Measurements from ENCODE around the gene DIAPH3.

The DIAPH3 gene

DNA sequence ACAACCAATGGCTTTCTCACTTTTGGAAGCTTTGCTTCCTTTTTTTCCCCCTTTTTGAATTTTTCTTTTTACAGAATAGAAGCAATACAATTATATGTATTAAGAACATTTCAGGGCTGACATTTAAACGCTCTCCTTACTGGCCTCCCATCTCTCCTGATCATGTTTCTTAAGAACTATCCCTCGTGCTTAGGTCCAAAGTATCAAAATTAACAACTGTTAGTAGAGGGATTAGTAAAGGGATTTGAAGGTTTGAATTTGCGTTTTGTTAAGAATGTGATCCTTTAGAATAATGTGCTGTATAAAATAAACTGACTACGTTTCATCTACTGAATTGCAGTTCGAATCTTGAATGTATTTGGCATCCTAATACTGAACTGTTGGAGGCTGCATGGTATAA, 424.8 kb downstream of the DIAPH3 start:
- in situ Hi-C loops (cut with MboI; ENCODE audit: low sequenced_read_pairs): no loop called here

DNA sequence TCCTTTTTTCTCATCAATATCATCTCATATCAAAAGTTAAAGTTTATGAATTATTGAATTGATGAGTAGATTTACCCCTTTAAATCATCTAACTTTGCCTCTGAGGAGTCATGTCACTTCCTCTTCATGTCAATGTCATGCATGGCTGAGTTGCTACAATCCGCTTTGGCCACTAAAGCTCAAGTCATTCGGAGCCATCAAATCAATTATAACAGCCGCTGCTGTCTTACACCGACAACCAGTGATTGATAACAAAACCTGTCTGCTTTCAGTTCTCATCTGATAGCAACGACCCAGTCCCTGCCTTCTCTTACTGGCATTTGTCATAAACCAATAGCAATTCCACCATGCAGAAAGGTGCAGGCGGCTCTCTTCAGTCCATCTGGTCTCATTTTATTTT, 429.3 kb downstream of the DIAPH3 start:
- in situ Hi-C loops (cut with MboI; ENCODE audit: low sequenced_read_pairs): no loop called here

DNA sequence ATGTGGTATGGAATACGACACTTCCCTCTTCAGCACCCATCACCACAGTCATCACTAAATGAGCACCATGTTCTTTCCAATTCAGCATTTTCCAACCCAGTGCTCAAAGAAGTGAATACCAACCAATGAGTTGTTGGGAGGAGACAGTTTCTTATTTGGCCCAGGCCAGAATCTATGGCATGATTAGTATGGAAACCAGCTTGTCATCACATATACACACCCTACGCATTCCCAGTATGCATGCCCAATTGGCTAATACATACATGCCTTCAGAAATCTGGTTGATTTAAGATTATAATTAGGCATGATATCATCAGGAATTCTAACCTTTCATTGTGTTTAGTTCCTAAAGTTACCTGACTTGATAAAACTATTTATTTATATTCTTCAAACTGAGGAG, 430.0 kb downstream of the DIAPH3 start:
- in situ Hi-C loops (cut with MboI; ENCODE audit: low sequenced_read_pairs): no loop called here

DNA sequence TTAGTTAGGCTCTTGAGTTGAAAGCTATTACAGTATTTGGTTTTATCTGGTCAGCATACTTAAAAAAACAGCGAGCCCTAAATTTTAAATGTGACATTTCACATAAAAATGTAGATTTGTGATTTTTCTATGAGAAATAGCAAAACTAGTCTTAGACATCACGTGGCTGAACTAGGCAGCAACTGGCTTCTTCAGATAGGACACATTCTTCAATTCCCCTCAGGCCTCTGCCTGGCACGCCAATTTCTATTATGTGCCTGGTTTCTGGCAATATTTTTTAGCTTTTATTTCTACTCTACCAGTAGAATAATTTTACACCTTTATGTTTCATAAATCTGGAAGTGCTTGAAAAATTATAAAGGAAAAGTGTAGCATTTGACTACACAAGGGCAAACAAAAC, 433.7 kb downstream of the DIAPH3 start:
- in situ Hi-C loops (cut with MboI; ENCODE audit: low sequenced_read_pairs): no loop called here

DNA sequence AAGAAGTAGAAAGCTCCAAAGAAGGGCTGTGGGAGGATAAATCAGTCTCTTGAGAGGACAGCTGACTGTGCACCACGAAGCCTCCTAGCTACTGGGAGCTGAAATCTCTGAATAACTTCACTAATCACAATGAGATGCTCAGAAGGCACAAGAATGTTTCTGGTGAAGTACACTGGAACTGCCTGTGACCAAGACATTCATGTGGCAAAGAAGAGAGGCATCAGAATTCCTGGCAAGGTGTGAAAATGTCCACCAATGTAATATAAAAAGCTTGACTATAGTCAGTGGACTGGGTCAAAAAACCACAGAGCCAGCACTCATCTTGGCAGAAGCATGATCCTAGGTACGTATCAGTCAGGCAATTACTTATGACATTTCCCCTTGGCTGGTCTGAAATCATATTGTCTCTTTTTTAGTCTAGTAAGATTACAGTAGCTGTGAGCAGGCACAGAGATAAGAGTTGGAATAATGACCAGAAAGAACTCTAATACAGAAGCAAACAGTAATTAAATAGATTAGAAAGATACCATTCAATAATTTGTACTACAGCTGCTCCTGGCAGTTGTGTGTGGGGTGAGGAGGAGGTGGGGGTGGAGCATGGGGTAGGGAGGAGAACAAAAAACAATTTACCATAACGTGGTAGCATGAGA, 434.7 kb downstream of the DIAPH3 start:
- in situ Hi-C loops (cut with MboI; ENCODE audit: low sequenced_read_pairs): no loop called here

DNA sequence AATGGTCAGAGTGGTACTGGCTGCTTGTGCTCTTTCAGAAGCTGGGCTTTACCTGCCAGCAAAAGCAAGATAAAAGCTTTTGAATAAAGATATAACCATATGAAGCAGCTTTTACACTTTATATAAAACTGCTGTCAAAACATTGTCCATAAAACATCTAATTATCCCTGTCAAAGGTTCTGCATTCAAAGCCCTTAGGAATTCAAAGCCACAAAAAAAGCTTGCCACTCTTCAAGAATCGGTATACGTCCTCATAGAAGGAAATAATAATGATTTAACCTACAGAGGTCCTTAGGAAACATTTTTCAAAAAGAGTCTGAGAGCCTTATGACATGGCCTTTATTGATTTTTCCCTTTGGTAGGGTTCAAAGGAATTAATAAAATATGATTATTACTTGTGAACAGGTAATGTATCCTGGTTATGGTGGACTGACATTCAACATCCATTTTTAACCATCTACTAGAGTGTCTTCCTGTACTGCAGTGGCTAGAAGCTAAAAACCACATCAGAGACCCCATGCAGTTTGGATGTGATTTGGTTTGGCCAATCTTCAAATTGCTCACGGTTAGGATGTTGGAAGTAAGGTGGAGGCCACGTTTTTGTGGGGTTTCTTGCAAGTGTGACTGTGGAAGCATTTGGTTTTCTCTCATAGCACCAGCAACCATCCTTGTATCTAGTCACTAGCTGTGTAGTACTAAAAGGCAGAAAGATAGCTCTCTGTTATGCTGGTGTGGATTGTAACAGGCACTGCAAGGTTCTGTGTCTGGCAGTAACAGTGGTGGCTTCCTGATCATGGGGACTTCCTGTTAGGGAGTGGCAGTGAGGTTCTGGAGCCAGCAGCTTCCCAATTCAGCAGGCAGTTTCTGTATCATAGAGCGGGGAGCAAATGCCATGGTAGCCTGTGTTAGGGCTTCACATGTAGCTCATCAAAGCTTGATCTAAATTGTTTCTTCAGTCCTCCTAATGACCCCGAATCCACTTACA, 441.5 kb downstream of the DIAPH3 start:
- in situ Hi-C loops (cut with MboI; ENCODE audit: low sequenced_read_pairs): no loop called here

DNA sequence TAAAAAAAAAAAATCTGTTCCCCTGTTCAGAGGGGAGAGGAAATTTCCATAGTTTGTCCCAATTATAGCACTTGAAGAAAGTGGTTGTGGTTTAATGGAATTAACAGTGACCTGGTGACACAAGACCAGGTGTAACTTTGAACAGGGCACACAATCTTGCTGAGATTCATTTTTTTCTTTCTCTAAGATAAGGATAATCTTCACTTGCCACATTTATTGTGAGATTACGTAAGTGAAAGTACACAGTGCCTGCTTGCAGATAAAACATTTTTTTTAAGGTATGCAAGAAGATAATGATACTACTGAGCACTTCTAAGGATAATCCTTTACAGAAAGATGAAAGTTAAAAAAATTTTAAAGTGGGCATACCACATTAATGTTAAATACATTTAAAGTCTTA, 448.1 kb downstream of the DIAPH3 start:
- in situ Hi-C loops (cut with MboI; ENCODE audit: low sequenced_read_pairs): no loop called here

DNA sequence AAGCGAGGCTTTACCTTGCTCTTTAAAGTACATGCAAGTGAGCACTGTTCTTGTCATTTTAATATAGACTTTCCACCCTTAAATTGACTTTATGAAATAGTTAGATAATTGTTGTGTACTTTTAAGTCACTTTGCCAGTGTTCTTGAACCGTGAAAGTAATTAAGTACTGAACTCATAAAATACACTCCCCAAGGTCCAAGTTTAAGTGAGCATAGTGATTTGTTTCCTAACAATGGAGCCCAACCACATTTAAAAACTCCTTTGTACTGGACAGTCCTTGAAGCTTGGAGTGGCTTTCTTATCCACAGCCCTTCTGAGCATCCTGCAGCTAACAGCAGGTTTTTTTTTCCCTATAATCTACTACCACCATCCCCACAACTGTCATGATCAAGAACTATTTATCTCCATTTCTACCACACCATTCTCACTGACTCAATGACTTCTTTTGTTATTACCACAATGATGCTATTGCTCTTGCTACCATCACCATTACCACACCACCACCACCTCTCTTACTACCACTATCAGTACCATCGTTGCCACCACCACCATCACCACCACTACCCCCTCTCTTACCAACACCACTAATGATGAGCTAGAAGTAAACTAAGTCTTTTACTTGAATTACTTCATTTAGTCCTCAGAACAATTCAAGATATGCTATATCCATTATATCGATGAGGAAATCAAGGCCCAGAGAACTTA, 452.6 kb downstream of the DIAPH3 start:
- in situ Hi-C loops (cut with MboI; ENCODE audit: low sequenced_read_pairs): no loop called here

DNA sequence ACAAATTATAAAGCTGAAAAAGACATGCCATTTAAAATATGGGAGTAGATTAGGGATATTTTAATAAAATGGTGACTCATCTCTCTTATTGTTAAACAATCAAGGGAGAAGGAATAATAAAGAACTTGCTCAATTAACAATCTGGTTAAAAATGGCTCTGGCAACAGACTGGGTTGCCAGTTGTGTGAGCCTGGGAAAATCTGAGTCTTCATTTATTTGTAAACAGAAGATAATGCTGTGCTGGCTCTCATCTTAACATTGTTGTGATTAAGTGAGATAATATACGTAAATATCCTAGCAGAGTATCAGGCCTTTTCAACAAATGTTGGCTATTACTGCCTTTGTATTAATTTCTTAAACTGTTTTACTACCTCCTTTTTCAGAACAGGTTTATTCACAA, 453.3 kb downstream of the DIAPH3 start:
- in situ Hi-C loops (cut with MboI; ENCODE audit: low sequenced_read_pairs): no loop called here

DNA sequence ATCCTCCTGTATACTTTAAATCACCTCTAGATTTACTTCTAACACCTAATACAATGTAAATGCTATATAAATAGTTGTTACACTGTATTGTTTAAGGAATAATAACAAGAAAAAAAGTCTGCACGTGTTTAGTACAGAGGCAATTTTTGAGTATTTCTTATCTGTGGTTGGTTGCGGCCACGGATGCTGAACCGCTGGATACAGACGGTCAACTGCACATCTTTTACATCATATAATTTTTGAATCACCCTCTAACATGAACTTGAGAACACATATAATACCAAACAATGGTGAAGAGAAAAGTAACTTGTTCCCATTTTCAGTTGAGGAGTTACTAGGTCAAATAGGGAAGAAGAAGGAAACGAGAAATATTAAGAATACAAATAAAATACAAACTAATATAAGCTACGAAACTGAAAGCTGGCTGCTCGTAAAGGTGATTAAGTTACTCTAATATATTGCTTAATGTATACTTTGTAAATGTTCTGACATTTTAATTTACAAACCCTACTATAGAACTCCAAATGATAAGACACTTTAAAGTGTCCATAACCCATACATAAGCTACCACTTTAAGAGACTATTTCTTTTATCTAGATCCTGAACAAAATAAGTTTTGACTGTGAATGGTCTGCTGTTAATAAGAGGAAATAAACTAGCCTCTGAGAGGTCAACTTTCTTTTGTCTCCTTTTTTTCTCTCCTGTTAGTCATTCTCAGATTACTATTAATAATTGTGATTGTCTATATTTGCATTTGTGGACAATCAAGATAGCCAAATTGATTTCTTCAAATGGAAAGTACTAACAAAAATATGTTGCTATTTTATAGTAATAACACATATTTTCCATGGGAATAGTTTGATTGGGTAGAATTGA, 457.4 kb downstream of the DIAPH3 start:
- in situ Hi-C loops (cut with MboI; ENCODE audit: low sequenced_read_pairs): no loop called here

DNA sequence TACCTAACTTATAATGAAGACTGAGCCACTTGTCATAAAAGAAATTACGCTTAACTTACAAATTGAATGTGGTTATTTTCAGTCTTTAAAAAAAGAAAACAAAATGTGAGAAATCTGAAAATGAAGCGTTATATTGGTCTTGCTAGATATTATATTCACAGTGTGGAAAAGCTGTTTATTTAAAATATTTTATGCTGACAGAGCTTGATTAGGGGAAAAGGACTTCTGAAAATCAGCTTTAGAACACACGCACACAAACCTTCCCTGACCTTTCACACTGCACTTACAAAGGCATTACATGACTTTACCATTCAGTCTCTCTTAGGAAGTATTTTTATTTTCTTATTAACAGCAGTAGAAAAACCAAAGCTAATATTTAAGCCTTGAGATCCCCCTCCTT, 461.5 kb downstream of the DIAPH3 start:
- in situ Hi-C loops (cut with MboI; ENCODE audit: low sequenced_read_pairs): no loop called here

DNA sequence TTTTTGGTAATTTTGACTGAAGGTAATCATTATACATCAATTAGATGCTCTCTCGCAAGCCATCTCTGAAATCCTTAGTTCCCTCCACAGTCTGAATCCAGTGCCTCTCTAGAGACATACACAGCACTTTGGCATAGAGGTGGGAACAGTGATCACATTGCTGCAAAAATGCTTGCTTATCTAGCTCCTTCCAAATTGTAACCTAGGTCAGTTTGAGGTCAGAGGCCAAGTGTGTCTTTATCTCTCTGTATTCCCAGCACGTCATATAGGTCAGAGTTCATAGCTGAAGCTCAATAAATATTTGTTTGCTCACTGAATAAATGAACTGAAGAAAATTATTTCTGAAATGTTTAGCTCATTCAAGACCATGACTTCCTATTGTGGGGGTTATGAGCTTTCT, 462.5 kb downstream of the DIAPH3 start:
- in situ Hi-C loops (cut with MboI; ENCODE audit: low sequenced_read_pairs): no loop called here

DNA sequence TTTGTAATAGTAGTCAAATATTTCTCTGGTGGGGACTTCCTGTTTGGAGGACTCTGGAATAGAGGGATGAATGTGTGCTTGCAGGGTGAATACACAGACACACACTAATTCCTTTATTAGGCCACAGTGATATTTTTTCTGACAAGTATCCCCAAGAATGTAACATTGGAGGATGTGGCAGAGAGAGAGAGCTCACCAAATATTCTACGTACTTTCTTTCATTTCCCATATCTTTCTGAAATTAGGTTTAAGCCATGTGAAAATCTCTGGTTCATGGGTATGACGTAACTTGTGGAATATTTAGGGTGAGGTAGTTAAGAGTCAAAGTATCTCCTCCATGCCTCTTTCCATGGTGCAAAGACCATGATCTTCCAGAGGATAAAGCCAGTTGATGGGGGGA, 463.4 kb downstream of the DIAPH3 start:
- in situ Hi-C loops (cut with MboI; ENCODE audit: low sequenced_read_pairs): no loop called here

DNA sequence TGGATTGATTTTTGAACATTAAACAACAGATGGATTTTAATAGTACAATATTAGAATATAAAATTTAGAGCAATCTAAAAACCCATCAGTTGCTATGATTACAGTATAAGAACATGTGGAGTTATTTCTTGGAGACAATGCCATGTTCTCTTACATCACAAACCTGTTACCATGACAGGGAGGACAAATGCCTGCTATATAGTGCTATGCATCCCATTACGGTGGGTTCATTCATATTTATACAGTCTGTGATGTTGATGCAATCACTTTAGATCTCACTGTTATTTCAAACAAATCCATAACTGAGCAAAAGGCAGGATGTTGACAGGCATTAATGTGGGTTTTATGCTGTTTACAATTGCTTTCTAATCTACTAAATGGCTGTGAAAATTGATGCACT, 467.5 kb downstream of the DIAPH3 start:
- in situ Hi-C loops (cut with MboI; ENCODE audit: low sequenced_read_pairs): no loop called here

DNA sequence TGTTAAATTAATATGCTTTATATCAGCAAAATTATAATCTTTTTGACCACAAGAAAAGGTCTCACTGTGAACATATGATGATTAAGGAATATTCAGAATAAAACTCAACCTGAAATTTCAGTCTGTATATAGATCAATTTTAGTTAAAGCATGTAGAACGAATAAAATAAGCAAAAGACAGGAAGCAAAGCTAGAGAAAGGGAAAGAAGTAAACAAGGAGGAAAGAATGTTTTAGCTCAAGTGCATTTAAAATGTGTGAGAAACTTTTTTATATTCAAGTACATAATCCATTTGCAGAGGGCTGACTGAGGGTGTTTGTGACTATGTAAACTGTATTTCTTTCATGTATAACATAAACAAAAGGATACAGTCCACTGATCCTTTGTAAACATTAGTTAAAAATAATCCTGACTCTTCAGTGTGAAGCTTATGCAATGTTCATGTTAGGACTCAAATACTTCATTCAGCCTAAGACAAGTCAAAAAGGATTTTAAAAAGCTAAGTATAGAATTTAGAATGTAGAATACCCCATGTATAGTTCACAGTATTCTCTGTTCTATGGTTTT, 472.1 kb downstream of the DIAPH3 start:
- in situ Hi-C loops (cut with MboI; ENCODE audit: low sequenced_read_pairs): no loop called here

DNA sequence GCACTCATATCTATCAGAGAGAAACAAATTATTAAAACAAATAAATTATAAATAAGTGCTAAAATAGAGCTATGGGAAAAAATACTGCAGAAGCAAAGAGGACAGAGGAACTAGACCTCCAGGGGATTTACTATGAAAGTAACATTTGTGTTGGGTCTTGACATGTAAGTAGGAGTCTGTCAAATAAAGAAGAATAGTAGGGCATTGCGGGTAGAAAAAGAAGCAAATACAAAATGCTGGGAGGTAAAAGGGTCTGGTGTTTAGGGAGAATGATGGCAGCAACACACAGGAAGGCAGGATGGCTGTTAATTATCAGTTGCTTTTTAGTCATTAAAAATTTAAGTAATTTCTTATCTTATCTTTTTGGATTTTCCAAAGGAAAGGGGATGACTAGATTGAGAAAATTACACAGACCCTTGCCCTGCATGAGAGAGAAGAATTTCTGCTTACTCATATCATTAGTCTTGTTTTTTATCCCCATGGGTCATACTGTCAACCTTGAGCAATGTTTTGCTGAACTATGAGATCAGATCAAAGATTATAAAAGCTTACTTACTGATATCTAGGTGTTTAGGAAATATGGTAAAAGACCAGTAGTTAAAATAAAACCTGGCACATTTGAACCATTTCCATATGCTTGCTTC, 472.7 kb downstream of the DIAPH3 start:
- in situ Hi-C loops (cut with MboI; ENCODE audit: low sequenced_read_pairs): no loop called here

DNA sequence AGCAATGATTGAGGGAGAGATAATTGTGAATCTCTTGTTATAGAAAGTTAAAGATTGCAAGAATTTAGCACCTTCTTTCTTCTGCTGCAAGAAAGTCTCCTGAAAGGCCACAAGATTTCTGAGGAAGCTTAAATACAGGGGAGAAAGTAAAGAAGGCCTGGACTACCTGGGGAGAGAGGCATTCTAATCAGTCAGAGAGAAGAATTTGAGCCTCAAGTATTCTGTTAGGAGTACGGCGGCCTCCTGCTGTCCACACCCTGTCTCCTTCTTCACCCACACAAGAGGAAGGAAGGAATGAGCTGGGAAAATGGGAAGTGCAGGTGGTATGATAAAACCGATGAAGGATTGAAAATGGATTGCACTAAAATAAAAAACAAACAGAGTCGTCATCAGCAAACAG, 474.7 kb downstream of the DIAPH3 start:
- in situ Hi-C loops (cut with MboI; ENCODE audit: low sequenced_read_pairs): no loop called here

DNA sequence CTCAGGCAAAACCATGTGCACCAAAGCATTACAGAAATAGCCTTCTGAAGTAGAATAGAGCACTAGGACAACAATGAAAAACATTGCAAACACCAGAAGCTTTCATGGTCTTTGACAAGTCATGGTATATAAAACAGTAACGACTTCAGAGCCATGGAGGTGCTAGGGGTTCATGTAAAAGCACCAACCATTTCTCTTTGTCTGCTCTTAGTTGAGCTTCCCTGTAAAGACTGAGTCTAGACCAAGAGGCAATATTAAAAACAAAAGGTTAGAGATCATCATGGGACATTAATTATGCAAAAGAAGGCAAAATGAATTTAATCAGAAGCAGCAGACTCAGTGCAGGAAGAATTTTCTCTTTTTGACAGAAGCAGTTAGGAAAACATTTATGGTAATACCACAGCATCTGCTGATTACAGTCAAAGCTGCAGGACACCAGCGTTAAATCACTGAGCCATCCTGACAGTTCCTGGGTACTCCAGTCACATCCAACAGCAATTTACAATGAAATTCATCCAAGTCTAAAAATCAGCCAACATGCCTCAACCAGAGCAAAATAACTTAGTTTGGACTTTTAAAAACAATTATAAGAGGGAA, 476.8 kb downstream of the DIAPH3 start:
- in situ Hi-C loops (cut with MboI; ENCODE audit: low sequenced_read_pairs): no loop called here

DNA sequence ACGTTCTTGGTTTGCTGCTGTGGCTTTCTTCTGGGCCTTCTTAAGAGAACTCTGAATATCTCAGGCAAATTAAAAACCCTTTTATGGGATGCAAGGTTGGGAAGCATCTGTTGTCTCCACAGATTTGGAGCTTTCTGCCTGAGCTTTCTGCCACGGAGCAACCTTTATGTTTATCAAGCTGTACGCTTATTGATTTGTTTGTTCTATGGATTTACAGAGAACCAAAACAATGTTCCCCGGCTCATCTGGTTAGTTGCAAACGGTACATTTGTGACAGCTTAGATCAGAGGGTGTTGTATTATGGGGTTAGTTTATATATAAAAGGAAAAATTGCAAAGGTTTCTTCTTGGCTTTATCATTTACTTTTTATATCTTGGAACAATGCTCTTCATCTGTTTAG, 479.6 kb downstream of the DIAPH3 start:
- in situ Hi-C loops (cut with MboI; ENCODE audit: low sequenced_read_pairs): no loop called here
